ENCODE measurements around the gene COL4A5.

COL4A5 gene

DNA sequence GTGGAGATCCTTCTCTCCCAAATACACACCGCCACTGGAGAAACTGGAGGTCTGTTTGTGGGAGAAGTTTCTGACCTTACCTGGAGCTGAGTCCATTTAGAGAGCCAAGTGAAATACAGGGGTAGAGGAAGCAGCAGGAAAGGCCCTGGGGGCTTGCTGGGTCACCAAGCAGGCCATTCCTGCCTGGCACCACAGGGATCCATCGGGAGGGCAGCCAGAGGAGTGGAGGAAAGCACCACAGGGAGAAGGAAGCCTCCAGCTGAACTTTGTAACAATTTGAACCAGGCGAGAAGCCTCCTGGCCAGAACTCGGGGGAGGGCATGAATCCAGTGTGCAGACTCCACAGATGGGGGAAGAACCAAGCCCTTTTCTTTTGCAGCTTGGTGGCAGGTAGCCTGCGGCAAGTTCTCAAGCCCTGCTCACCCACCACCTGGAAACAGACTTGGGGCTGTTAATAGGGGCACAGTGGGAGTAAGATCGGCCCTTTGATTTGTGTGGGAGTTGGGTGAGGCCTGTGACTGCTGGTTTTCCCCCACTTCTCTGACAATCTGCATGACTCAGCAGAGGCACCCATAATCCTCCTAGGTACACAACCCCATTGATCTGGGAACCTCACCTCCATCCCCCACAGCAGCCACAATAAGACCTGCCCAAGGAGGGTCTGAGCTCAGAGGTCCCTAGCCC is 202.1 kb downstream of the COL4A5 start:
- TF ChIP-seq, protein P1, sequence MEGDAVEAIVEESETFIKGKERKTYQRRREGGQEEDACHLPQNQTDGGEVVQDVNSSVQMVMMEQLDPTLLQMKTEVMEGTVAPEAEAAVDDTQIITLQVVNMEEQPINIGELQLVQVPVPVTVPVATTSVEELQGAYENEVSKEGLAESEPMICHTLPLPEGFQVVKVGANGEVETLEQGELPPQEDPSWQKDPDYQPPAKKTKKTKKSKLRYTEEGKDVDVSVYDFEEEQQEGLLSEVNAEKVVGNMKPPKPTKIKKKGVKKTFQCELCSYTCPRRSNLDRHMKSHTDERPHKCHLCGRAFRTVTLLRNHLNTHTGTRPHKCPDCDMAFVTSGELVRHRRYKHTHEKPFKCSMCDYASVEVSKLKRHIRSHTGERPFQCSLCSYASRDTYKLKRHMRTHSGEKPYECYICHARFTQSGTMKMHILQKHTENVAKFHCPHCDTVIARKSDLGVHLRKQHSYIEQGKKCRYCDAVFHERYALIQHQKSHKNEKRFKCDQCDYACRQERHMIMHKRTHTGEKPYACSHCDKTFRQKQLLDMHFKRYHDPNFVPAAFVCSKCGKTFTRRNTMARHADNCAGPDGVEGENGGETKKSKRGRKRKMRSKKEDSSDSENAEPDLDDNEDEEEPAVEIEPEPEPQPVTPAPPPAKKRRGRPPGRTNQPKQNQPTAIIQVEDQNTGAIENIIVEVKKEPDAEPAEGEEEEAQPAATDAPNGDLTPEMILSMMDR (IDR thresholded peaks at IDR 0.05; ENCODE audit: insufficient read depth, low read length, missing control alignments): no peak
- DNase-seq (ENCODE audit: low read depth, low spot score): no peak
- ChIA-PET POLR2A (no interaction called here), CTCF (no interaction called here)
- H3K4me3 ChIP-seq (ENCODE audit: low read depth, low read length): no peak overlapping the region

DNA sequence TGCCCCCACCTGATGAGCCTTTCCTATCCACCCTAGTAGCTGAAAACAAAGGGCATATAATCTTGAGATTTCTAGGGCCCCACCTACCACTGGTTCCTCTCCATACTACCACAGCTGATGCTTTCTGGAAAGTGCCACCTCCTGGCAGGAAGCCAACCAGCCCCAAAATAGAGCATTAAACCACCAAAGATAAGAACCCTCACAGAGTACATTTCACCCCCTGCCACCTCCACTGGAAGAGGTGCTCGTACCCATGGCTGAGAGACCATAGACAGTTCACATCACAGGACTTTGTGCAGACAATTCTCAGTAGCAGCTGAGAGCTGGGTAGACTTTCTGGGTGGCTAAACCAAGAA is 202.6 kb downstream of the COL4A5 start:
- no peak overlapping the region for H3K4me3 ChIP-seq (ENCODE audit: low read depth, low read length)
- TF ChIP-seq, protein P1 (IDR thresholded peaks at IDR 0.05; ENCODE audit: insufficient read depth, low read length, missing control alignments): no peak
- POLR2A ChIA-PET: no interaction called here
- CTCF ChIA-PET: no interaction called here
- no peak for DNase-seq (ENCODE audit: low read depth, low spot score)

DNA sequence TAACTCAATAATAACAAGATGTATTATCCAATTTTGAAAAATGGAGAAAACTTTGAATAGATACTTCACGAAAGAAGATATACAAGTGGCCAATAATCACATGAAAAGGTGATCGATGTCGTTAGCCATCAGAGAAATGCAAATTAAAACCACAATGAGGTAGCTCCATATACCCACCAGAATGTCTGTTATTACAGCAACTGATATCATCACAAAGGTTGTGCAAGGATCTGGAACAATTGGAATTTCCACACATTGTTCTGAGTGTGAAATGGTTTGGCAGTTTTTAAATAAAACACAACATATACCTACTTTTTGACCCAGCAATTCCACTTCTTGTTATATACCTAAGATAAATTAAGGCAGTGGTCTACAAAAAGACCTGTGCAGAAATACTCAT is 225.1 kb downstream of the COL4A5 start:
- POLR2A ChIA-PET: no interaction called here
- DNase-seq (ENCODE audit: low read depth, low spot score): no peak
- CTCF ChIA-PET: no interaction called here
- TF ChIP-seq, protein P1 (IDR thresholded peaks at IDR 0.05; ENCODE audit: insufficient read depth, low read length, missing control alignments): no peak
- H3K4me3 ChIP-seq (ENCODE audit: low read depth, low read length): no peak overlapping the region

DNA sequence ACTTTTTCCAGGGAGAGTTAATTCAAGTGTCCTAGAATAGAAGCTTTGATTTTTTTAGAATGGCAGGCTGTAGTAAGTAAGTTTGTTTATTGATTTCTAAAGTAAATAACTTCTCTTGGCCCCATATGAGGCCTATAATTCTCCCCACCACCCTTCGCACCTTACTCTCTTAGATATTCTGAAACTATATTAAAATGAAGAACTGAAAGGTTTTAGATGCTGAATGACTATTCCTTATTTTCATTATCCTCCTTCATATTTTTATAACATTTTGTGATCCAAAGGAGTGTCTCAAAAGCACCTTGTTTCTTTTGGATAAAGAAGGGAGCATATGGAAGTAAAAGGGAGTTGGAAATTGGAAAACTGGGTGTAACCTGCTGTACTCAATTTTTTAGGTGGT is 226.5 kb downstream of the COL4A5 start:
- H3K4me3 ChIP-seq (ENCODE audit: low read depth, low read length): no peak overlapping the region
- no peak for DNase-seq (ENCODE audit: low read depth, low spot score)
- ChIA-PET POLR2A (no interaction called here), CTCF (interaction anchor here (0.8 kb wide), 1 partner anchor 9 kb away, joined by 3 read pairs; no protein-coding TSS in a partner anchor)
- TF ChIP-seq, protein P1 (IDR thresholded peaks at IDR 0.05; ENCODE audit: insufficient read depth, low read length, missing control alignments): no peak

DNA sequence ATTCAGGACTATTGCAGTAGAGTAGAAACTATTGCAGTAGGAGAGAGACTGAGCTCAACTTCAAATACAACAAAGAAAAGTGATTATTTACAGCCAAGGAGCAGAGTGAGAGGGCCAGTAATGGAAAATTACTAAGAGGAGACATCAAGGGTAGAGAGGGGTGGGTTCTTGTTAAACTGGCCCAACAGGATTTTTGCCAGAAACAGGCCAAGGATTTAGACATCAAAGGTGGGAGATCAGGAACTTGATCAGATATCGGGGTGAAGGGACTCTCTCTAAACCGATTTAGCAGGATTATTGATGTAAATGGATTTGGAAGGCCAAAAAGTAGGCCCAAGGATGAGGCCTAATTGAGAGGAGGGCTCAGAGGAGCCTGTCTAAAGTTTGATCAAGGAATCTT is 231.9 kb downstream of the COL4A5 start:
- POLR2A ChIA-PET: no interaction called here
- TF ChIP-seq, protein P1 (IDR thresholded peaks at IDR 0.05; ENCODE audit: insufficient read depth, low read length, missing control alignments): no peak
- CTCF ChIA-PET: no interaction called here
- no peak overlapping the region for H3K4me3 ChIP-seq (ENCODE audit: low read depth, low read length)
- DNase-seq (ENCODE audit: low read depth, low spot score): no peak

DNA sequence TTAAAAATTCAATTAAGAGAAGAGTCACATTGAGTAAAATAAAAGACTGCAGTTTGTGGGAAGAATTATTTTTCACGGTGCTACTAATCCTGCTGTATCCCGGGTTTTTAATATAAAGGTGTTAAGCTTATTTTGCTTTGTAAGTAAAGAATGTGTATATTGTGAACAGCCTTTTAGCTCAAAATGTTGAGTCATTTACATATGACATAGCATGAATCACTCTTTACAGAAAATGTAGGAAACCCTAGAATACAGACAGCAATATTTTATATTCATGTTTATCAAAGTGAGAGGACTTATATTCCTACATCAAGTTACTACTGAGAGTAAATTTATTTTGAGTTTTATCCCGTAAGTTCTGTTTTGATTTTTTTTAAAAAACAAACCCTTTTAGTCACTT is 257.1 kb downstream of the COL4A5 start:
- ChIA-PET CTCF (interaction anchor here (0.7 to 4.2 kb wide), 2 partner anchors 216 to 688 kb away, joined by 3 to 88 read pairs; no protein-coding TSS in a partner anchor), POLR2A (no interaction called here)
- TF ChIP-seq, protein P1 (IDR thresholded peaks at IDR 0.05; ENCODE audit: insufficient read depth, low read length, missing control alignments): no peak
- H3K4me3 ChIP-seq (ENCODE audit: low read depth, low read length): no peak overlapping the region
- DNase-seq (ENCODE audit: low read depth, low spot score): no peak
